Caco-2 (cell line): ENCODE measurements around the gene SF3B3. TPM values are rescaled to one million over a fixed set of nuclear protein-coding genes. Genes with fewer than 3 reads are reported as not detected.
"Not testable (repeated sequence)": the region's sequence is repeated elsewhere in the genome, so short reads cannot be mapped to it uniquely, and the experiment has no call there.

Experiments
- BruUV-seq: library from RNA; stranded (reverse); fragments of 400-500 nt; replicated peaks from 2 replicates; lab custom pipeline; 2021; lab: Mats Ljungman, UMichigan
- CTCF ChIA-PET: fragments of 300-600 bp; sonication (Branson Sonifier 250); formaldehyde crosslinking; loops from one replicate; lab custom pipeline; 2022; ENCODE audit warnings: antibody characterized with exemption; lab: Charles Lee
- POLR2A ChIA-PET: fragments of 300-600 bp; sonication (Branson Sonifier 250); formaldehyde crosslinking; loops from one replicate; lab custom pipeline; 2022; ENCODE audit warnings: antibody characterized with exemption; lab: Charles Lee
- DNase-seq, 2 experiments: peaks; one replicate each; pipeline versions ENCODE4 v3.0.0 to v3.0.0-alpha.2; 2020 to 2022
- H3K27me3 ChIP-seq: replicated peaks from 2 replicates; pipeline ENCODE4 v1.6.0; 2011; ENCODE audit warnings: low read length; ENCODE audit not compliant: control insufficient read depth, insufficient read depth
- H3K36me3 ChIP-seq: 2 replicates; pipeline ENCODE4 v1.5.1; 2011; ENCODE audit warnings: low read length; ENCODE audit not compliant: control insufficient read depth, insufficient read depth
- H3K4me1 ChIP-seq: fragments of 250-450 bp; sonication (Bioruptor Pico); 2 replicates; pipeline ENCODE4 v1.5.1; 2020; ENCODE audit warnings: mild to moderate bottlenecking
- H3K4me3 ChIP-seq: 2 replicates; pipeline ENCODE4 v1.5.1; 2011; ENCODE audit warnings: low read depth, mild to moderate bottlenecking, control low read depth, low read length
- H3K9me3 ChIP-seq: fragments of 250-450 bp; sonication (Bioruptor Pico); 2 replicates; pipeline ENCODE4 v1.5.1; 2020; ENCODE audit warnings: mild to moderate bottlenecking, moderate library complexity
- H3K27ac Mint-ChIP-seq: one replicate; pipeline ENCODE4 v1.8.0; 2022; ENCODE audit warnings: mixed read lengths; ENCODE audit not compliant: unreplicated experiment
- H3K27me3 Mint-ChIP-seq: one replicate; pipeline ENCODE4 v1.8.0; 2022; ENCODE audit warnings: mixed read lengths; ENCODE audit not compliant: insufficient read depth, unreplicated experiment
- H3K36me3 Mint-ChIP-seq: one replicate; pipeline ENCODE4 v1.8.0; 2022; ENCODE audit warnings: mild to moderate bottlenecking, mixed read lengths; ENCODE audit not compliant: insufficient read depth, unreplicated experiment
- H3K4me1 Mint-ChIP-seq: one replicate; pipeline ENCODE4 v1.8.0; 2022; ENCODE audit warnings: low read depth, mixed read lengths; ENCODE audit not compliant: unreplicated experiment
- H3K4me3 Mint-ChIP-seq: one replicate; pipeline ENCODE4 v1.8.0; 2022; ENCODE audit warnings: mild to moderate bottlenecking, moderate library complexity, mixed read lengths; ENCODE audit not compliant: unreplicated experiment
- H3K9me3 Mint-ChIP-seq: one replicate; pipeline ENCODE4 v1.8.0; 2022; ENCODE audit warnings: mixed read lengths; ENCODE audit not compliant: unreplicated experiment
- CTCF ChIP-seq, 2 experiments: fragments of 200-600 bp in 1 of 2; IDR thresholded peaks; 1 replicate in 1 of 2; 2 replicates in 1 of 2; pipeline versions ENCODE4 v1.5.1 to v1.8.0; 2011 to 2022; ENCODE audit warnings: antibody characterized with exemption in 1 of 2, control low read depth in 1 of 2, inconsistent platforms in 1 of 2, low read depth in 1 of 2, low read length in 1 of 2, mild to moderate bottlenecking in 1 of 2, moderate library complexity in 1 of 2; ENCODE audit not compliant: insufficient read depth in 1 of 2, severe bottlenecking in 1 of 2, unreplicated experiment in 1 of 2
- intact Hi-C: fragments of 100-400 bp; cut with micrococcal nuclease; formaldehyde crosslinking; loops from one replicate; pipeline ENCODE4 v1.10.0; 2022; ENCODE audit not compliant: unreplicated experiment
- total RNA-seq: library from RNA; stranded (reverse); gene quantifications from 2 replicates; pipeline ENCODE4 v1.2.3, GENCODE V29; 2022

The SF3B3 gene
- total RNA-seq, 1 experiment from 2014 or later: 387 TPM

- no TSS peak for BruUV-seq
- H3K4me3 ChIP-seq: no peak overlapping the region
- no peak for TF ChIP-seq CTCF (IDR thresholded peaks at IDR 0.05; ENCODE audit: insufficient read depth in 1 of 2, low read depth in 1 of 2, low read length in 1 of 2, severe bottlenecking in 1 of 2, unreplicated experiment in 1 of 2)
- no peaks in the 10 kb centered on the region for H3K4me1 ChIP-seq
- Mint-ChIP-seq H3K4me1 (peaks cover 6% of the 10 kb centered on the region), H3K27me3 (no peaks in the 10 kb centered on the region), H3K27ac (no peak overlapping the region), H3K9me3 (no peaks in the 10 kb centered on the region), H3K36me3 (peaks cover 11% of the 10 kb centered on the region), H3K4me3 (no peak overlapping the region)
- no peaks in the 10 kb centered on the region for H3K27me3 ChIP-seq
- DNase-seq: no peak
- no peaks in the 10 kb centered on the region for H3K36me3 ChIP-seq
- intact Hi-C loops: no loop called here
- ChIA-PET CTCF (no interaction called here), POLR2A (no interaction called here)
- no peaks in the 10 kb centered on the region for H3K9me3 ChIP-seq
Measured at GRCh38 chr16:70586731-70587130, 63.1 kb downstream of the SF3B3 start.

- Mint-ChIP-seq H3K27ac (no peak overlapping the region), H3K9me3 (peaks cover 1% of the 10 kb centered on the region)
Measured at GRCh38 chr16:70588565-70588964, 64.9 kb downstream of the SF3B3 start.

GRCh38 chr16:70589416-70589815 lies 65.8 kb downstream of the SF3B3 start:
- H3K9me3 ChIP-seq, H3K36me3 Mint-ChIP-seq, H3K27me3 Mint-ChIP-seq, H3K27ac Mint-ChIP-seq, CTCF ChIA-PET, H3K9me3 Mint-ChIP-seq, BruUV-seq, H3K27me3 ChIP-seq, H3K4me1 ChIP-seq, H3K4me3 Mint-ChIP-seq, intact Hi-C loops, H3K4me3 ChIP-seq, H3K36me3 ChIP-seq, DNase-seq: not testable (repeated sequence)
- H3K4me1 Mint-ChIP-seq: peaks cover 12% of the 10 kb centered on the region
- POLR2A ChIA-PET: interaction anchor here (0.6 kb wide), 1 partner anchor 826 kb away, joined by 3 read pairs; no protein-coding TSS in a partner anchor

More at GRCh38 chr16:70588565-70588964, 64.9 kb downstream of the SF3B3 start:
- H3K9me3 ChIP-seq: no peaks in the 10 kb centered on the region; the same call in 1 of the 2 replicates
- Mint-ChIP-seq H3K4me1 (peaks cover 12% of the 10 kb centered on the region), H3K36me3 (peaks cover 5% of the 10 kb centered on the region), H3K4me3 (no peak overlapping the region), H3K27me3 (no peaks in the 10 kb centered on the region)
- ChIA-PET CTCF (no interaction called here), POLR2A (no interaction called here)
- H3K27me3 ChIP-seq: no peaks in the 10 kb centered on the region
- BruUV-seq: no TSS peak
- H3K4me3 ChIP-seq: no peak overlapping the region
- no peak for DNase-seq
- H3K4me1 ChIP-seq: no peaks in the 10 kb centered on the region
- intact Hi-C loops: no loop called here
- TF ChIP-seq CTCF (IDR thresholded peaks at IDR 0.05; ENCODE audit: insufficient read depth in 1 of 2, low read depth in 1 of 2, low read length in 1 of 2, severe bottlenecking in 1 of 2, unreplicated experiment in 1 of 2): no peak
- H3K36me3 ChIP-seq: no peaks in the 10 kb centered on the region
